Stimulated activated CD8-positive, alpha-beta memory T cell treated with anti-CD3 and anti-CD28 coated beads, Interleukin-15, amount 100 ng/mL, for 1 hour (primary cell): ENCODE results near the gene CENPM.

ENCODE experiments used
- DNase-seq: peaks from one replicate; pipeline ENCODE4 v3.0.0-alpha.2; 2020; ENCODE audit warnings: low read depth

CENPM gene, protein sequence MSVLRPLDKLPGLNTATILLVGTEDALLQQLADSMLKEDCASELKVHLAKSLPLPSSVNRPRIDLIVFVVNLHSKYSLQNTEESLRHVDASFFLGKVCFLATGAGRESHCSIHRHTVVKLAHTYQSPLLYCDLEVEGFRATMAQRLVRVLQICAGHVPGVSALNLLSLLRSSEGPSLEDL

DNA sequence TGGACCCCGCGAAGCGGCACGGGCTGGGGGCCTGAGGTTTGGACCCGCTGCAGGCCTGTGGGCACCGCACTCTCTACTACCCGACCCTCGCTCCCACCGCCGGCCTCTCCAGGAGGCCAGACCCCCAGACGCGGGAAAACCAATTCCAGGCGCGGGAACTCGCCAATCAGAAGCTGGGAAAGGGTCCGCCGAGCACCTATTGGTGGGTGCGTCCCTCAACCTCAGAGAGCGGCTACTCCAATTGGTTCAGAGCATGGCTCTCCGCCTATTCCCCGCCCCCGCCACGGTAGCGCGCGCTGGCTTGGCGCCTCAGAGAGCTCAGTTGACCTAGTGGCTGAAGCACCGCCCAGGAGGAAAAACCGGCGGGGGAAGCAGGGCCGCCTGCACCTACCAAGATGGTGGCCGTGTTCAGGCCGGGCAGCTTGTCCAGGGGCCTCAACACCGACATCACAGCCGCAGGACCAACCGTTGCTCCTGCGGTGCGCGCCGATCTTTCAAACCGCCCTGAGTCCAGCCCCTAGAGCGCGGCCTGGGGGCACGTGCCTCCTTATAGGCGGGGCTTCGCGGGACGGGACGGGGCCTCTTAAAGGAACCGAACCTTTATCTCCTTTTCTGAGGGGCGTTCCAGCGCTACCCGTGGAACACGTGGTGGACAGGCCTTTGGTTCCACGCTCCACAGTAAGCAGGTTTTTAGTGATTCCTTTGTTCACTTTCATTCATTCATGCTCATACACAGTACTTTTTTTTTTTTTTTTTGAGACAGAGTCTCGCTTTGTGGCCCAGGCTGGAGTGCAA lies at the start of gene CENPM:
Gene CENPM (minus strand): TSS at position 524 of the 795 bp plus-strand sequence. CDS start 76 bp downstream, at position 448.
- DNase-seq: peak; percentile 71

DNA sequence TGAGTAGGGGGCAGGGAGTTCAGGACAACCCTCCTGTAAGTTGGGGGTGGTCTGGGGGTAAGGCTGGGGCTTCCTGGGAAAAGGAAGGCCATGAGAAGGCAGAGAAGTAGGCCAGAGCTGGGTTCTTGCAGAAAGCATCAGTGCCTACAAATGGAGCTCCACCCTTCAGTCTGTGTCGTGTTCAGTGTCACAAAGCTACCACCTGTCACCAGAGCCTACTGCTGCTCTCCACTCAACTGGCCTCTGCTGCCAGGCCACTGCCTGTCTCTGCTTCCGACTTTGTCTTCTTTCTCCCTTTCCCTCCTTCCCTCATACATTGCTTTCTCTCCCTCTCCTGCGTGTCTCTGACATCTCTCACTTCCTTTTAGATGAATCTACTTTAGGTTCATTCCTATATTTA lies 48.3 kb upstream of the CENPM start:
- no peak for DNase-seq

DNA sequence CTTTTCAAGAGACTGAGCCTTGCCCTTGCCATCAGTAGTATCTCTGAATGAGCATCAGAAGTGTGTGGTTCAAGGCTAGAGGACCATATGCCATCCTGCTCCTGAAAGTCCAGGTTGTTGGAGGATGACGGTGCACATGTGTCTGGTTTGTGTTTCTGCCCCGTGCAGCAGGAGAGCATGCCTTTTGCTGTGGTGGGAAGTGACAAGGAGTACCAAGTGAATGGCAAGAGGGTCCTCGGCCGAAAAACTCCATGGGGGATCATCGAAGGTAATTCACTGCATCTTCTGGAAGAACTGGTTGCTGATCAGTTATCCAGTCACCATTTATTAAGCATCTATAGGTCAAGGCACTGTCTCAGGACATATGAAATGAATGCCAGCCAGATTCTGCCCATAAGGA lies 45.5 kb upstream of the CENPM start:
- no peak for DNase-seq

DNA sequence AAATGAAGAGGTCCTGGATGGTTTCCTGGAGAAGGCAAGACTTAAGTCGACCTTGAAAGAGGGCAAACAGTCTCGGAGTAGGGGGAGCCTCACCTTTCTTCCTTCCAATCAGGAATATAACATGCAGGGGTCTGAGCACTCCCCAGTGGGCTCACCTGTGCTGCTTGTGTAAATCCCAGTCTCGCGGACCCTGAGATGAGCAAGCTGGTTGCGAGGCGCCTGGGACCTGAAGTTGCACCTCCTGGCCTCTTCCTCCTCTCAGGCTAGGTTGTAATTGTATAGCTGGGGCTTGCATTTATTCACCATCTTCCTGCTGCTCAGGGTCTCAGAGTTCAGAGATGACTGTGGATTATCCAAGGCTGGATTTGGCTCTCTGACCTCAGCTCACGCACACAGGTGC lies 44.2 kb upstream of the CENPM start:
- DNase-seq: no peak

DNA sequence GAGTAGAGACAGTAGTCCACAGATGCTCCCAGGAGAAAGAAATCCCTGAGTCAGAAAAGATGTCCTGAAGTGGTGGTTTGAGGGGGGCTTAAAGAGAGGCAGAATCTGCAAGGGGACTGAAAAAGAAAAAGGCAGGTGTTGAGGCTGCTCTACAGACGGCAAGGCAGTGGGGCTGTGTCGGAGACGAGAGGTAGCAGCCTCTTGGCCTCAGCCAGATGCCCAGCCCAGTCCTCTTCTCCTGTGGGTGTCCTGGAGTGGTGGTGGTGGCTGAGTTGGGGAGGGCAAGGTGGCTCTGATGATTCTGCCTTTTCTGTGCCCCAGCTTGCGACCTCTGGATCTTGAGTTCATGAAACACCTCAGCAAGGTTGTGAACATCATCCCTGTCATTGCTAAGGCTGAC lies 42.3 kb upstream of the CENPM start:
- no peak for DNase-seq

DNA sequence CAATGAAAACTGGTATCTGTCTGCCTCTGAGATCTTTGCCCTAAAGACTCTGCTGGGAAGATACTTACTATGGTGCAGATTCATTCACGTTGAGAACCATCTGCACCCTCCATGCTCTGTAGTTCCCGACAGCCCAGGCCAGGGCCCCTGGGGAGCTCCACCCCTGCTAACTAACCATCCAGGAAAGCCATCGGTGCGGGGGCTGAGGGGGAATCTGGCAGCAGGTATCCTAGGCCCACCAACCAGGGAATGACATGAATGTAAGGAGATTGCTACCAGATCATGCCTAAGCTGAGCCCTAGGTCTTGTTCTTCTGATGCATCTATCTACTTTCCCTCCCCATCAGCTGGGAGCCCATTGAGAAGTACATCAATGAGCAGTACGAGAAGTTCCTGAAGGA lies 40.3 kb upstream of the CENPM start:
- no peak for DNase-seq

DNA sequence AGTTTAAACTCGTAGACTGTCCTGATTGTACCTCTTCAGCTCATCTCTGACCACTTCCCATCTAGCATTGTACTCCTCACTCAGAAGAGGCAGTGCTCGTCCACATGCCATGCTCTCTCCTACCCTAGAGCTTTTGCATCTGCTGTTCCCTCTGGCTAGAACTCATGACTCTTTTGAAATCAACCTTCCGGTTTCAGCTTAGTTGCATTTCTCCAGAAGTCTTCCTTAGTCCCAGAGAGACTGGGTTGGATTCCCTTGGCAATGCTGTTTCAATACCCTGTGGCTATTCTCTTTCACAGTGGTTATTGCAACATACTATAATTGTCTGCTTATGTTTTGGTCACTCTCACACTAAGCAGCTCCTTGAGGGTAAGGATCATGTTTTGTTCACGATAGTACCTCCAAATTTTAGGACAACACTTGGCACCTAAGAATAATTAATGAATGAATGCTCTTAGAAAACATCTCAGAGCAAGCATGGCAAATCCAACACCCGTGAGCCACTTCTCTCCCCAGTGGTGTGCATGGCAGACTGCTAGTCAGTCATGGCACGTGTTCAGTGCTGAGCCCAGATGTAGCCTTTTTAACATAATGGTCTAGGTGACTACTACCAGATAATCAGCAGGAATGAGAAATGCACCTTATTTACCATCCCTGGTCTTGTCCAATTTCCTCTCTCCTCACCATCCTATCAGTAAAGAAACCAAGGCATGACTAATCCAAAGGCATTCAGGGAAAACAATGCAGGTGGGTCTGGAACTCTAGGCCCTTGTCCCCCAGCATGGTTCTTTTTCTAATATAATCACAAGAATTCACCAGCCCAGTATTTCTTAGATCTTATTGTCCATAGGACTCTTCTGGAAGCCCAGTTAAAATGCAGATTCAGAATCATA lies 36.8 kb upstream of the CENPM start:
- no peak for DNase-seq

DNA sequence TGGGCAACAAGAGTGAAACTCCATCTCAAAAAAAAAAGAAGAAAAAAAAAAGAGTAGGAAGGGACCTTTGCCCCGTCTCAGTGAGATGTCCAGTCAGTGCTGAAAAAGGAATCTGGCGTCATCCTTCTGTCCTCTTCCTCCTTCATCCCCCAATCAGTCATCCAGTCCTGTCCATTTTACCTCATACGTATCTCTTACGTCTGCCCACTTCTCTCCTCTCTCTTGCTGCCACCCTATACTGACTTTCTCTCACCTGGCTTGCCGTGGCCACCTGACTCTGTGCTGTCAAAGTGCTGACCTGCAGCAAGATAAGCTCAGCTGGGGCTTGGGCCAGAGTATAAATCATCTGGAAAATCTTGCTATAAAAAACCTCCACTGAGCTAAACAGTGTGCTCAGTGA lies 35.9 kb upstream of the CENPM start:
- no peak for DNase-seq

DNA sequence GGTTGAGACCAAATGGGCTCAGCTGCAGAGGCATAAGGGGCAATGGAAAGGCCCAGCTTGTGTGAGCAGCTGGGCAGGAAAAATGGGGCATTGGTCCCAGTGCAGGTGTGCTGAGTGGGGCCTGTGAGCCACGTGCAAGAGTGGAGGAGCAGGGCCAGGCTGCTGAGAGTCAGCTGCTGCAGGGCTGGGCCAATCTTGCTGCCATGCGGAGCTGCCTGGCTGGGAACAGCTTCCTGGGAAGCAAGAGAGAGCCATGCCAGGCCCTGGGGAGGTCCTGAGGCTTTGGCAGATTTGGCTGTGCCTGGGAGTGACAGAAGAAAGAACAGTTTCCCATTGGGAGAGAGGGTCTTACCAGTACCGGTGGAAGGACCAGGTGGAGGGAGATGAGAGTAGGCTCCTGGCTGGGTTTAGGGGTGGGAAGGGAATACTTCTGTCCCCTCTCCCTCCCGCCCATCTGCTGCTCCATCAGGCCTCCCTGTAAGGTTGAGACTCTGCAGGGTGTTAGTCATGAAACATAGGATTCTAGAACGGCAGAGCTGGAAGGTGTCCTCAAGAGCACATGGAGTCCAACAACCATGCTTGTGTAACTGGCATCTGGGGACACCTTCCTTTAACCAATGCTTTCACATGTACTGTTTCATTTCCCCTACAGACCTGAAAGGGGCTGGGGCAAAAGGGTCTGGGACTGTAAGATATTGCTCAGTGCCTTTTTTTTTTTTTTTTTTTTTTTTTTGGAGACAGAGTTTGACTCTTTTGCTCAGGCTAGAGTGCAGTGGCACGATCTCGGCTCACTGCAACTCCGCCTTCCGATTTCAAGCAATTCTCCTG lies 32.7 kb upstream of the CENPM start:
- DNase-seq: no peak

DNA sequence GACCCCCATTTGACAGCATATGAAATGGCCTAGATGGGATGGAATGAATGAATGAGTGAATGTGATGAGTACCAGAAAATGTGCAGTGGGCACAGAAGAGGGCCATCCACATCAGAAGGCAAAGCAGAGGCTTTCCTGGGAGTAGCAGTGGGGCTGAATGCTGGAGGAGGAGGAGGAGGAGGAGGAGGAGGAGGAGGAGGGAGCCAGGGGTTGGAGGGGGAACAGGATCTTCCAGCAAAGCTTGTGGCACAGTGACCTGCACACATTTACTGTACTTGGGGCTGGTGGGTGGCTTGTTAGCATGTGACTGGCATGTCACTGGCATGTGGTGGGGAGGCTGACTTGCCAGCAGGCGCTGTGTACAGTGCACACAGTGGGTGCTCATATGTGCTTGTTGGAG lies 31.8 kb upstream of the CENPM start:
- no peak for DNase-seq

DNA sequence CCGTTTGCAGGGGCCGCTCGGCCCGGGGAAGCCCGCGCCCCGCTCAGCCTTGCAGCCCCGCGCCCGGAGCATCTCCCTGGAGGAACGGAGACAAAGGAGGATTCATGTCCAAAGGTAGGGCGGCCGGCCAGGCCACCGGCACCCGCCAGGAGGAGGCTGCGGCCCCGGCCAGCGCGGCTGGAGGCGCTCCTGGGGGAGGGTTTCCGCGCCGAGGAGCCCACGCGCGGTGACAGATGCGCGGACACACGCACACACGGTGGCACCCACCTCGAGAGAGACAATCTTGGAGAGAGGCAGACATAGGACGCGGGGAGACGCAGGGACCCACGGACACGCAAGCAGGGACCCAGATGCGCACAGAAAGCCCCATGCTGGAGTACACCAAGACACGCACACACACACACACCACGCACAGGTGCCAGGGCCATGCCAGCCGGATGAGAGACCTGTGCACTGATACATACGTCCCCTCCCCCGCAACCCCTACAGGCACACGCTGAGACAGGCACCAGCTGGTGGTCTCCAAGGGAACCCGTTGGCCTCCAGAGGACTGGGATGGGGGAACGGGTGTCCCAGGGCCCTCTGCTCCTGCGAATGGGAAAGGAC lies 30.1 kb upstream of the CENPM start:
- DNase-seq: no peak

DNA sequence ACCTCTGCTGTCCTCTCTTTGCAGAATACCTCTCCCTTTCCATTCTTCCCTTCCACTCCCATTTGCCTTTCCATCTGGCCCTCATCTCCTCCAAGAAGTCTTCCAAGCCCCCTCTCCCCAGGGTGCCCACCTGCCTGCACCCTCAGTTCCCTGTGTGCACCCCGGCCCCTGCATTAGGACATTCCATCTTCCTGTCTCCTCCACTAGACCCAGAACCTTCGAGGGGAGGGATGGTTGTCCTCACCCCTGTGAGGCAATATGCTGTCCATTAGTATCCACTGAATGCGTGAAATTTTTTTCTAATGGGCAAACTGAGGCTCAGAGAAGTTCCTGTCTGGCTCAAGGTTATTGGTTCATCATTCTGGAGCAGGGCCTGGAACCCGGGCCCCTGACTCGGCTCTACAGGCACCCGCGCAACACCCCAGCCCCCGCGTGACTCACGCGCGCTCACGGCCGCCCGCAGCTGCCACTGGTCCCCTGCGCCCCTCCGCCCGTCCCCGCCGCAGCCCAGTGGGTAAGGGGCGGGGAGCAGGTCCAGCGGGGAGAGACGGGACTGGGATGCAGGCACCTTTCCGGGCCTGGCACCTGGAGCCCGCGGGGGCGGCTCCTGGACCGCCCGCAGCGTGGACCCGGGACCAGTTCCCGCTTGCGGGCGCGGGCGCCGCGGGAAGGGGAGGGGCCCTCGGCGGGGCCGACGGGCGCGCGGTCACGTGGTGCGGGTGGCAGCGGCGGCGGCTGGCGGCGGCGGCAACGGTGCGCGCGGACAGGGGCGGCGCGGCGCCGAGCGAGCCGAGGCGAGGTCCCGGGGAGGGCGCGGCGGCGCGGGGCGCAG lies 29.3 kb upstream of the CENPM start:
- no peak for DNase-seq

DNA sequence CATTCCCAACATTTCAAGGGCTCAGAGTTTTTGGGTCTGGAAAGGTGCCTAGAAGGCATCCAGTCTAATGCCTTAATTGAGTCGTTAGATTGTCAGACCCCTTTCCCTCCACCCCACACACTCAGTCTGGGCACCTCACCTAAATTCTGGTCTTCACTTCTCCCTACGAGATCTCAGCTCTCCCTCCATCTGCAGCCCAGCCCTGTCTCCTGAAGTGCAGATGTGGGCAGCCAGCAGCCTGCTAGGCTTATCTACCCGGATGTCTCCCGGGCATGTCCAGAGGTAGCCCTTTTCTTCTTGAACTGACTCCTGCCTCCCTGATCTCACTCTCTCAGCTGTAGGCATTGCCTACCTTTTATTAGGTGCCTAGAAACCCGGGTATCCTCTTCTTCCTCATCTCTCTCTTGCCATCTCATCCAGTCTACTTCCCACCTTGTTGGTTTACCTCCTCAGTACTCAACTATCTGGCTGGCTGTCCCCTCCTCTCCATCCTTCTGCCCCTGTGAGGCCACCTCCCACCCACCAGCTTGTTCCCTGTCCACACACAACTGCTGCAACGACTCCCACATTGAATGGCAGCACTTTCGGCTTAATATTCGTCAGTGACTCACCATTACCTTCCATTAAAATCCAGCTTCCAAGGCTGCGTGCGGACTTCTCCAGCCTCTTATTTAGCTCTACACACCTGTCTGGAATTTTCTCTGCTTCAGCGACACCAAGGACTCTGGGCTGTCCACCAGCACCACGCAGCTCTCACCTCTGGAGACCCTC lies 28.5 kb upstream of the CENPM start:
- DNase-seq: no peak

DNA sequence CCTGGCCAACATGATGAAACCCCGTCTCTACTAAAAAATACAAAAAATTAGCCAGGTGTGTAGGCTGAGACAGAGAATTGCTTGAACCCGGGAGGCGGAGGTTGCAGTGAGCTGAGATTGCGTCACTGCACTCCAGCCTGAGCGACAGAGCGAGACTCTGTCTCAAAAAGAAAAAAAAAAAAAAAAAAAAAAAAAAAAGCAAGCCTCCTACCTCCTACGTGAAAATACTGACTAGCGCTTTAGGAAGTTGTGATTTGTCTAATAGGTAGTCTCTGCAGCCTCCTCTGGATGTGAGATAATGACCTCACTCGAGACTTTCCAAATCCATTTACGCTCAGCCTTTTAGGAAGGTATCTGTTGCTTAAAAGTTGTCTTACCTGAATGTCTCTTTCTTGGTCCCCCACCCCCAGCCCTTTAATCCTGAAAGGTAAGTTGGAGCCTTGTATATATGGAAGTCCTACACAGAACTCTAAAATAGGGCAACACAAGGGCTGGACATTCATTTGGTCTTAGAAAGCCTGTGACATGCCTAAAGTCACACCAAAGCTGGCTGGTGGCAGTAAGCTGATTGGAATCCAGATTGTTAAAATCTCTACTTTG lies 27.8 kb upstream of the CENPM start:
- no peak for DNase-seq

DNA sequence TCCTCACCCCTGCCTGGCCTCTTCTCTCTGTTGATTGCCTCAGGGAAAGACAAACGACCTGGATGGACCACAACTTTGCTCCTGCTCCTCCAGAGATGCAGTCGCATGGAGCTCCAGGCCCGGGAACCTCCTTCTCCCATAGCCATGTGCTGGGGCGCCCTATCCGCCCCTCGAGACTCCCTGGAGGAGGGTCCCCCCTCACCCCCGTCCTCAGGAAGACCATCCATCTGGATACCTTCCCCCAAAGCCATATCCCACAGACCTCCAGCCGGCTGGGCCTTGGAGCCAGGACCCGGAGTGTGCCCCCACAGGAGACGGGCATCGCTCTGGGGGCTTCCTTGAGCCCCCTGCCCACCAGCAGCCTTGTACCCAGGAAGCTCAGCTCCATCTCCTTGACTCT lies 24.5 kb upstream of the CENPM start:
- no peak for DNase-seq

DNA sequence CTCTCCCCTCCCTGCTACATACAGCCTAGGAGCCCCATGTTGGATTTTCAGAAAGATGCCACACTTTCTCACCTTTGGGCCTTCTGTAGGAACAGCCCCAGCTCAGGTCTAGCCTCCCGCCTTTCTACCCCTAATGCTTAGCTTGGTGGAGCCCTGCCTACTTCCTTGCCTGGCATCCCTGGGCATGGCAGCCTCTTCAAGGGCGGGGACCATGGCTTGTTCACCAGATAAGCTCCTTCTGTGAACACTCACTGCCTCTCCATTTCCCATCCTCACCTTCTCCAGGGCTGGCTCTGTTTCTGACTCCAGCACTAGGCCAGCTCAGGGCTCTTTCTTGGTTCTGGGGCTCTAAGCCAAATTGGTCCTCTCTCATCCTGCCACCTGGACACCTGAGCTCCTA lies 23.6 kb upstream of the CENPM start:
- no peak for DNase-seq

DNA sequence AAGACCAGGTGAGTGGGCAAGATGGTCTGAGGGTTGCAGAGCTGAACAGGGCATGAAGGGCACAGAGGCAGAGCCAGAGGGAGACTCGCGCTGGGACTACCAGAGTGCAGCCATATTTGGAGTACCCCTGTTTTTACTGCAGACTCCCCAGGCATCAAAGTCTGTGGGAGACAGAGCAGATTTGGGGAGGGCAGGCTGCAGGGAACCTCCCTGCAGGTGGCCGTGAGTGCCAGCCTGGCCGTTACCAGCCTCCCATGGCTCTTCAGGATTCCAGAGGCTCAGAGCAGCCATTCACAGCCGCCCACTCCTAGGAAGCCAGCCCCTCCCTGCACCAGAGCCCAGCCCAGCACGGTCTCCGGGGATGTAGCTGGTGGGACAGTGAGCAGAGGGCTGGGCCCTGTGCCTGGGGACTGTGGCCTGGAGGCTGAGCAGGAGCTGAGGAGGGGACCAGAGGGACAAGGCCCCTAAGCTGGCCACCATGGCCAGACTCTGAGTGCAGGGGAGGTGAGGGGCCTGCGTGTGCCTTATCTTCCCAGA lies 22.2 kb upstream of the CENPM start, which contains the start of gene SEPTIN3:
Gene SEPTIN3 (plus strand): TSS at position 334 of the 537 bp plus-strand sequence. CDS start 2,050 bp downstream, outside the sequence.
- no peak for DNase-seq

DNA sequence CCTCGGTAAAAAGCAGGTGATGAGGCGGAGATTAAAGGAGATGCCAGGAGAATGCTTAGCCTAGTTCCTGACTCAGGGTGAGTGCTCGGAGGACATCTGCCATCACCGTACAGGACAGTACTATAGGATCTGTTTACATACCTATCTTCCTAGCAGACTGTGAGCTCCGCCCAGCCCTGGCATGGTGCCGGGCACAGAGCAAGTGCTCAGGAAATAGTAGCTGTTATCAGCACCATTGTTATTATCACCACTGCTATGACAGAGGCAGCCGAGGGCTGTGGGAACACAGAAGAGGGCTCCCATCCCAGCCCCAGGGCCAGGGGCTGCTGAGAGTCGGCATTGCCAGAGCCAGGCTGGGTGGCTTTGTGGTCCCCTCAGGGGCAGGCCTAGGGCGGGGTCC lies 21.6 kb upstream of the CENPM start:
- no peak for DNase-seq

DNA sequence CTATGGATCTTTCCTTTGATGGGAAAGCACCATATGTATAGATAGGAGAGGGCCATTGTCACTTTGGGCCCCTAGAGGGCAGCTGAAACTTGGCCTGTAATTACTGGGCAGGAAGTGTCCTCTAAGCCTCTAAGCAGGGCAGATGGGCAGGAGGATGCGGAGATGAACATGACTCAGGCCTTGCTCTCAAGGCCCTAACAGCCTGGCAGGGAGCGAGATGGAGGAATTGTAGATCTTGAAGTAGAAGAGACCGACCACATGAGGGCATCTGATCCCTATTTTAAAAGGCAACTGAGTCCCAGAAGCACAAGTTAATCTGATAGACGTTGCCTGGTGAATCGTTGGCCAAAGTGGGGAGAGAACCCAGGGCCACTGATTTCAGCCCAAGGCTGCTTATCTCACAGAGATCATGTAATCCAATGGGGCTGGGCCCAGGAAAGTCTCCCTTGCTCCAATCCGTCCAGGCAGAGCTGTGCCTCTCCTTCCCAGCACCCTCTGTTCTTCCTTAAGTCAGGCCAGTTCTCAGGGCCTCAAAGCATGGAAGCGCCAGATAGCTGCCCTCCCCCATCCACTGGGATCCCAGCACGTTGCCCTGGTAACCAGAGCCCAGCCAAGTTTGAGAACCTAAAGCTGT lies 19.8 kb upstream of the CENPM start:
- DNase-seq: no peak
